VCaP (cell line): ENCODE results near the gene GLMN.

ENCODE experiments used
- H3K27ac ChIP-seq: fragments of 450-650 bp; 2 replicates; pipeline ENCODE4 v1.5.1; 2017
- TF ChIP-seq, protein P1 (sequence below): fragments of 450-650 bp; conservative IDR thresholded peaks from 2 replicates; pipeline ENCODE4 v1.5.1; 2017; ENCODE audit warnings: mild to moderate bottlenecking, moderate library complexity

The GLMN gene

DNA sequence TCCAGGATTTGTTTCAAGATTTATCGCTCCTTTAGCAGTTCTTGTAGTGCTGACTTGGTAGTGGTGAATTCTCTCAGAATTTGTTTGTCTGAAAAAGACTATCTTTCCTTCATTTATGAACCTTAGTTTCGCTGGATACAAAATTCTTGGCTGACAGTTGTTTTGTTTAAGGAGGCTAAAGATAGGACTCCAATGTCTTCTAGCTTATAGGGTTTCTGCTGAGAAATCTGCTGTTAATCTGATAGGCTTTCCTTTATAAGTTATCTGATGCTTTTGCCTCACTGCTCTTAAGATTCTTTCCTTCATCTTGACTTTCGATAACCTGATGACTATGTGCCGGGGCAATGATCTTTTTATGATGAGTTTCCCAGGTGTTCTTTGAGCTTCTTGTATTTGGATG is 29.0 kb upstream of the GLMN start:
- H3K27ac ChIP-seq = no peak overlapping the region
- TF ChIP-seq, protein P1, sequence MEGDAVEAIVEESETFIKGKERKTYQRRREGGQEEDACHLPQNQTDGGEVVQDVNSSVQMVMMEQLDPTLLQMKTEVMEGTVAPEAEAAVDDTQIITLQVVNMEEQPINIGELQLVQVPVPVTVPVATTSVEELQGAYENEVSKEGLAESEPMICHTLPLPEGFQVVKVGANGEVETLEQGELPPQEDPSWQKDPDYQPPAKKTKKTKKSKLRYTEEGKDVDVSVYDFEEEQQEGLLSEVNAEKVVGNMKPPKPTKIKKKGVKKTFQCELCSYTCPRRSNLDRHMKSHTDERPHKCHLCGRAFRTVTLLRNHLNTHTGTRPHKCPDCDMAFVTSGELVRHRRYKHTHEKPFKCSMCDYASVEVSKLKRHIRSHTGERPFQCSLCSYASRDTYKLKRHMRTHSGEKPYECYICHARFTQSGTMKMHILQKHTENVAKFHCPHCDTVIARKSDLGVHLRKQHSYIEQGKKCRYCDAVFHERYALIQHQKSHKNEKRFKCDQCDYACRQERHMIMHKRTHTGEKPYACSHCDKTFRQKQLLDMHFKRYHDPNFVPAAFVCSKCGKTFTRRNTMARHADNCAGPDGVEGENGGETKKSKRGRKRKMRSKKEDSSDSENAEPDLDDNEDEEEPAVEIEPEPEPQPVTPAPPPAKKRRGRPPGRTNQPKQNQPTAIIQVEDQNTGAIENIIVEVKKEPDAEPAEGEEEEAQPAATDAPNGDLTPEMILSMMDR = no peak

DNA sequence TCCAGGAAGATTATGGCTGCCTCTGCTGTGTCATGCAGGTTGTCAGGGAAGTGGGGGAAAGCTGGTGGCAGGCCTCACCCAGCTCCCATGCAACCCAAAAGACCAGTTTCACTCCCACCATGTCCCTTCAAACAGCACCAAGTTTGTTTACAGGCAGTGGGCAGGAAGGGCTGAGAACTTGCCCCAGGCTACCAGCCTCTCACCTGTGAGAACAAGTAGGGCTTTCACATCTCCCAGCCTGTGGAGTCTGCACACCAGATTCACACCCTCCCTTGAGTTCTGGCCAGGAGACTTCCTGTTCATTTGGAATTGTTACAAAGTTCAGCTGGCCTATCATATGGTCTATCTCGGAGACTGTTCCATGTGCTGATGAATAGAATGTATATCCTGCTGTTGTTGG is 27.9 kb upstream of the GLMN start:
- no peak overlapping the region for H3K27ac ChIP-seq
- TF ChIP-seq, protein P1 = no peak

DNA sequence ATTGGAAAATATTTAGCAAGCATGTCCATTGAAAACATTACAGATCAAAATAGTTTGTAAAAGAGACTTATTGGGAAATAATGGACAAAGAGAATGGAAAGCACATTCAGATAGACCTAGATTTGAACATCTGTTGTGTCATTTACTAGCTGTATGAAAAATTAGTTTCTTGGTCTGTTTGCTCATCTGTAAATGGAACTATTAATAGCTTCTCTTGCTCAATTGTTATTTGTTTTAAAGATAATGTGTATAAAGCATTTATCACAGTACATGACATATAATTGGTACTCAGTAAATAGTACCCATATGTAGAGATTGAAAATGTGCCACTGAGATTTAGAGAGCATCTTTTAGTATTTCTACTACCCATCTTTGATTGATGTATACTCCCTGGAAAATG is 26.0 kb upstream of the GLMN start:
- TF ChIP-seq, protein P1 = no peak
- H3K27ac ChIP-seq = no peak overlapping the region

DNA sequence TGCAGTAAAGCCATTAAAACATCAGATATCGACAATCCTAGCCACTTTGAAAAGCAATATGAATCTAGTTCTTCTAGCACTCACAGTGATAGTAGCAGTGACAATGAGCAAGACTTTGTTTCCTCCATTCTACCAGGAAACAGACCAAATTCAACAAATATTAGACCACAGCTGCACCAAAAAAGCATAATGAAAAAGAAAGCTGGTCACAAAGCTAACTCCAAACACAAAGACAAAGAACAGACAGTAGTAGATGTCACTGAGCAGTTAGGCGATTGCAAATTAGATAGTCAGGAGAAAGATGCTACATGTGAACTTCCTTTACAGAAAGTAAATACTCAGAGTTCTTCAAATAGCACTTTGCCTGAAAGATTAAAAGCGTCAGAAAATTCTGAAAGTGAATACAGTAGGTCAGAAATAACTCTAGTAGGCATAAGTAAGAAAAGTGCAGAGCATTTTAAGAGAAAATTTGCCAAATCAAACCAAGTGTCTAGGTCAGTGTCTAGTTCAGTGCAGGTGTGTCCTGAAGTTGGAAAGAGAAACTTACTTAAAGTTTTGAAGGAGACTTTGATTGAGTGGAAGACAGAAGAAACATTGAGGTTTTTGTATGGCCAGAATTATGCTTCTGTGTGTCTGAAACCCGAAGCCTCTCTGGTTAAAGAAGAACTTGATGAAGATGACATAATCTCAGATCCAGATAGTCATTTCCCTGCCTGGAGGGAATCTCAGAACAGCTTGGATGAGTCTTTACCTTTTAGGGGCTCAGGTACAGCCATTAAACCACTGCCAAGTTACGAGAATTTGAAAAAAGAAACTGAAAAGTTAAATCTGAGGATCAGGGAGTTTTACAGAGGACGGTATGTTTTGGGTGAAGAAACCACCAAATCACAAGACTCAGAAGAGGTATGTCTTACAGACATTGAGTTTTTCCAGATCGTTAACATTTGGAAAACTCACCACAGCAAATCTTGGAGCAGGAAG is 25.0 kb upstream of the GLMN start:
- TF ChIP-seq, protein P1 = no peak

DNA sequence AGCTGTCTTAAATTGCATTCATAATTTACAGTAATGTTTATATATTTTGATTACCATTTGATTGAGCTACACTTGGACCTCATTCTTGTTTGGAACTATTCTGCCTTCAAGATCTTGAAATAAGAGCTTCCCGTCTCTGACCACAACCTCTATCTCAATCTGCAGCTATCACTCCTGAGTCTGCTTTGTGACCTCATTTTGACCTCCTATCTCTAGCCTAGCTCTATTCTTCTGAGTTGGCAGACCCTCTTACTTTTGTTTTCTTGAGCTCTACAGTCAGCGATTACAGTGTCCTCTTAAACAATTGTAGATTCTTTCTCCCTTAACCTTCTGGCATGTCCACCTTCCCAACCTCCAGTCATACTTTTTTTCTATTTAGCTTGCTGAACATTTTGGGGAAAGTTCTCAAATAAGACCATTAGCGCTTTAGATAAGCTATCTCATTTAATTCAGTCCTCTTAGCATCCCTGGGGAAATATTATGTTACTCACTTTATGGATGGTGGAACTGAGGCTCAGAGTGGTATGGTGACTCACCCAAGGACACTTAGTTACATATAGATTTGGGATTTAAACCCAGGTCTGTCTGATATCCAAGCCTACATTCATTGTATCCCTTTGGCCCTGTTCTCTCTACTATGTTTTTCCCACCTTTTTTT is 19.2 kb upstream of the GLMN start:
- TF ChIP-seq, protein P1 = no peak
- no peak overlapping the region for H3K27ac ChIP-seq

More for the DNA sequence above, 25.0 kb upstream of the GLMN start:
- H3K27ac ChIP-seq = no peak overlapping the region

DNA sequence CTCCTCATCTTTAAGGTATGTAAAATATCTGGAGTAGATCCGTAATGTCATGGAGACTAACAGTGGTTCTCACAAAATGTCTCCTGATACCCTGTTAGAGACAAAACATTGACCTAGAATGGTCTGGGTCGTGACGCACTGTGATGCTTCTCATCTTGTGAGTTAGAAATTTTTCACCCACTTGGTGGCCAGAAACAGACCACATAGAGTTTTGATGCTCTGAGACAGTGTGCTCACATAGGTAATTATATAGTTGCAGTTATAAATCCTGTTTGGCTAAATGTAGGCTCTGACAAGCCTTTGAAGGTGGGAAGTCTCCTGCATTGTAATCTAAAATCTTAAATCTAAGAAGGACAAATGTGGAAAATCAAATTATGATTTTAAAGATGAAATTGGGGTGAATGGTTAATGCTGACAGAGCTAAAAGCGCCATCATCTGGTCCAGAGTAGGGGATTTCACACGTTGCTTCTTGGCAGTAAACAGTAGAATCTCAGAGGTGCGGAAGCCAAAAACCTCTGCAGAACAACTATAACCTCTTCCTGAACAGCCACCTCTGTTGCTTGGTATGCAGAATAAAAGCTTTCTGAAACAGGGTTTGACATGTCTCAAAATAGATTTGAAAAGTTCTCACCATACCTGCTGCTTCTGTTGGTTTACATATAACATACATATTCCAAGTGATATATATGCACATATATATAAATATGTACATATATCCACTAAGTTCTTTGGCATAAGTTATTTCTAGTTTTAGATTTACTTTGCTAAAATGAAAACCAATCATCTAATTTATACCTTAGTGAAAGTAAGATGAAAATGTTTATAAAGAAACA is 17.2 kb upstream of the GLMN start:
- peak overlapping the region; percentile 71 for H3K27ac ChIP-seq
- TF ChIP-seq, protein P1 = no peak

DNA sequence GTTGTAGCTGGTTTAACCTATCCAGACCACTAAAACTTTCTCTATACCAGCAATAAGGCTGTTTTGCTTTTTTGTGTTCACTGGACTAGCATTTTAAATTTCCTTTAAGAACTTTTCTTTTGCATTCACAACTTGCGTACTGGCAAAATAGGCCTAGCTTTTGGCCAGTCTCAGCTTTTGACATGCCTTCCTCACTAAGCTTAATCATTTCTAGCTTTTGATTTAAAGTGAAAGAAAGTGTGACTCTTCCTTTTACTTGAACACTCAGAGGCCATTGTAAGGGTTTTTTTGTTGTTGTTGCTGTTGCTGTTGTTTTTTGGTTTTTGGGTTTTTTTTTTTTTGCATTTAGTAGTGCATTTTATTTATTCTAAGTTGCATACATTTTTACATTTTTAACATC is 15.2 kb upstream of the GLMN start:
- TF ChIP-seq, protein P1 = no peak
- peak overlapping the region; percentile 71 for H3K27ac ChIP-seq
